ENCODE measurements around the gene BLOC1S6.

The BLOC1S6 gene

DNA sequence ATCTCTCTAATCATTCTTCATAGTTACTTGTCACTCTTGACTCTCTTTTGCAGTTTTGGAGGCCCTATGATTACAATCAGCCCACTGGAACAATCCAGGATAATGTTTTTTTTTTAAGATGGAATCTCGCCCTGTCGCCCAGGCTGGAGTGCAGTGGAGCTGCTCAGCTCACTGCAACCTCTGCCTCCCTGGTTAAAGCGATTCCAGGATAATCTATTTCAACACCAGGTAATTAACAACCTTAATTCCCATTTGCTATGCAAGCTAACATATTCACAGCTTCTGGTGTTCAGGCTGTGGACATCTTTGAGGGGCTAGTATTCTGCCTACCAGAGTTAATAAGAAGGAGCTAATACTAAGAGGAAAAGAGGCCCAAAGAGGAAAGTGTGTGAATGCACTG lies 1.1 kb upstream of the BLOC1S6 start:
- Histone ChIP-seq H3K79me2 (ENCODE audit: control insufficient read depth, low read length) (peaks cover 58% of the 10 kb centered on the region), H3K4me3 (ENCODE audit: low read length) (peak overlapping the region; percentile 99)

GRCh38 chr15:45586601-45587094 lies 531 bp upstream of the BLOC1S6 start:
- H3K36me3 ChIP-seq (ENCODE audit: control insufficient read depth, low read length) = peaks cover 36% of the 10 kb centered on the region
- peaks cover 64% of the 10 kb centered on the region for H3K79me2 ChIP-seq (ENCODE audit: control insufficient read depth, low read length)
- H3K9me2 ChIP-seq (replicated peaks; ENCODE audit: control insufficient read depth, low read length) = no peaks in the 10 kb centered on the region

More for the DNA sequence above, 1.1 kb upstream of the BLOC1S6 start:
- peak overlapping the region; percentile 89 for H3K4me2 ChIP-seq (ENCODE audit: low read length)
- peaks cover 33% of the 10 kb centered on the region for H3K36me3 ChIP-seq (ENCODE audit: control insufficient read depth, low read length)
- peaks cover 29% of the 10 kb centered on the region for H3F3A ChIP-seq (ENCODE audit: control insufficient read depth, insufficient read depth)
- H4K20me1 ChIP-seq (ENCODE audit: control insufficient read depth, insufficient read depth, low read depth, low read length) = no peaks in the 10 kb centered on the region
- H3K27ac ChIP-seq (ENCODE audit: low read depth, low read length) = peak overlapping the region; percentile 91
- no peaks in the 10 kb centered on the region; the same call in 1 of the 2 replicates for H3K27me3 ChIP-seq (ENCODE audit: control insufficient read depth, low read length)
- H3K4me1 ChIP-seq (ENCODE audit: control insufficient read depth, low read length) = peaks cover 27% of the 10 kb centered on the region
- no peaks in the 10 kb centered on the region for H3K9me2 ChIP-seq (replicated peaks; ENCODE audit: control insufficient read depth, low read length)
- H3K9me3 ChIP-seq (ENCODE audit: control insufficient read depth, insufficient read depth, low read length) = no peaks in the 10 kb centered on the region
- TF ChIP-seq, protein P1, sequence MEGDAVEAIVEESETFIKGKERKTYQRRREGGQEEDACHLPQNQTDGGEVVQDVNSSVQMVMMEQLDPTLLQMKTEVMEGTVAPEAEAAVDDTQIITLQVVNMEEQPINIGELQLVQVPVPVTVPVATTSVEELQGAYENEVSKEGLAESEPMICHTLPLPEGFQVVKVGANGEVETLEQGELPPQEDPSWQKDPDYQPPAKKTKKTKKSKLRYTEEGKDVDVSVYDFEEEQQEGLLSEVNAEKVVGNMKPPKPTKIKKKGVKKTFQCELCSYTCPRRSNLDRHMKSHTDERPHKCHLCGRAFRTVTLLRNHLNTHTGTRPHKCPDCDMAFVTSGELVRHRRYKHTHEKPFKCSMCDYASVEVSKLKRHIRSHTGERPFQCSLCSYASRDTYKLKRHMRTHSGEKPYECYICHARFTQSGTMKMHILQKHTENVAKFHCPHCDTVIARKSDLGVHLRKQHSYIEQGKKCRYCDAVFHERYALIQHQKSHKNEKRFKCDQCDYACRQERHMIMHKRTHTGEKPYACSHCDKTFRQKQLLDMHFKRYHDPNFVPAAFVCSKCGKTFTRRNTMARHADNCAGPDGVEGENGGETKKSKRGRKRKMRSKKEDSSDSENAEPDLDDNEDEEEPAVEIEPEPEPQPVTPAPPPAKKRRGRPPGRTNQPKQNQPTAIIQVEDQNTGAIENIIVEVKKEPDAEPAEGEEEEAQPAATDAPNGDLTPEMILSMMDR (IDR thresholded peaks at IDR 0.05; ENCODE audit: low read depth, low read length, poor library complexity, severe bottlenecking) = no peak
- TF ChIP-seq EZH2phosphoT487 (IDR thresholded peaks at IDR 0.05; ENCODE audit: borderline replicate concordance, low read length) = no peak

DNA sequence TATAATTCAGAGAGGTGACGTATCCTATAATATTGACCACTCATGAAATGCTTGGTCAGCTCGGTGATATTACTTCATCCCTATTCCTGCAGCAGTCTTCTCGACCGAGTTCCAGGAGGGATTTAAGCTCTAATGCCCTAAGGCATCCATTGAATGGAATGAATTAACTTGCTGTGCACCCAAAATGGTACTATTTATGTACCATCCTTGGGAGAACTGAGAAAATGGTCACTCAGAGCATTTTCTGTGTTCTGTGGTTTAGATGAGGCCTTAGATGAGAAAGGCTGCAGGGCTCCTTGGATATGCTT lies 638 bp downstream of the BLOC1S6 start:
- Histone ChIP-seq H3K4me3 (ENCODE audit: low read length) (peak overlapping the region; percentile 99), H3K79me2 (ENCODE audit: control insufficient read depth, low read length) (peaks cover 75% of the 10 kb centered on the region), H3F3A (ENCODE audit: control insufficient read depth, insufficient read depth) (peaks cover 32% of the 10 kb centered on the region), H3K36me3 (ENCODE audit: control insufficient read depth, low read length) (peaks cover 48% of the 10 kb centered on the region), H3K4me1 (ENCODE audit: control insufficient read depth, low read length) (peaks cover 44% of the 10 kb centered on the region), H3K27ac (ENCODE audit: low read depth, low read length) (peak overlapping the region; percentile 91), H4K20me1 (ENCODE audit: control insufficient read depth, insufficient read depth, low read depth, low read length) (no peaks in the 10 kb centered on the region), H3K27me3 (ENCODE audit: control insufficient read depth, low read length) (no peaks in the 10 kb centered on the region; the same call in 1 of the 2 replicates), H3K9me2 (replicated peaks; ENCODE audit: control insufficient read depth, low read length) (no peaks in the 10 kb centered on the region), H3K4me2 (ENCODE audit: low read length) (peak overlapping the region; percentile 89), H3K9me3 (ENCODE audit: control insufficient read depth, insufficient read depth, low read length) (peaks cover 9% of the 10 kb centered on the region; the same call in 1 of the 2 replicates)
- TF ChIP-seq, protein P1 (IDR thresholded peaks at IDR 0.05; ENCODE audit: low read depth, low read length, poor library complexity, severe bottlenecking) = no peak
- TF ChIP-seq EZH2phosphoT487 (IDR thresholded peaks at IDR 0.05; ENCODE audit: borderline replicate concordance, low read length) = no peak

More at GRCh38 chr15:45586601-45587094, 531 bp upstream of the BLOC1S6 start:
- Histone ChIP-seq H3K4me1 (ENCODE audit: control insufficient read depth, low read length) (peaks cover 32% of the 10 kb centered on the region), H3K27me3 (ENCODE audit: control insufficient read depth, low read length) (no peaks in the 10 kb centered on the region; the same call in 1 of the 2 replicates), H3K4me3 (ENCODE audit: low read length) (peak overlapping the region; percentile 99), H3K27ac (ENCODE audit: low read depth, low read length) (peak overlapping the region; percentile 91), H4K20me1 (ENCODE audit: control insufficient read depth, insufficient read depth, low read depth, low read length) (no peaks in the 10 kb centered on the region), H3F3A (ENCODE audit: control insufficient read depth, insufficient read depth) (peaks cover 30% of the 10 kb centered on the region), H3K4me2 (ENCODE audit: low read length) (peak overlapping the region; percentile 89), H3K9me3 (ENCODE audit: control insufficient read depth, insufficient read depth, low read length) (no peaks in the 10 kb centered on the region)
- TF ChIP-seq EZH2phosphoT487 (IDR thresholded peaks at IDR 0.05; ENCODE audit: borderline replicate concordance, low read length) = no peak
- TF ChIP-seq, protein P1 (IDR thresholded peaks at IDR 0.05; ENCODE audit: low read depth, low read length, poor library complexity, severe bottlenecking) = no peak
